Tibial nerve (tissue), 4 donors: ENCODE results near the gene SVIL. TPM values are rescaled to one million over a fixed set of nuclear protein-coding genes. Genes with fewer than 3 reads are reported as not detected.
"Not testable (repeated sequence)": the region's sequence is repeated elsewhere in the genome, so short reads cannot be mapped to it uniquely, and the experiment has no call there.

Experiments used
- DNase-seq, 2 donors: peaks; one replicate each; pipeline ENCODE4 v3.0.0-alpha.2; 2019; ENCODE audit warnings: low spot score in 2 of 2
- H3K27ac ChIP-seq, 4 donors: fragments of 200-600 bp; sonication (generic) in 3 of 4; one replicate each; pipeline ENCODE4 v1.5.1; 2017 to 2019; ENCODE audit warnings: mild to moderate bottlenecking in 1 of 4
- H3K27me3 ChIP-seq, 2 donors: fragments of 200-600 bp; sonication (generic) in 1 of 2; one replicate each; pipeline versions ENCODE4 v1.5.1 to v1.6.0; 2017 to 2019
- H3K36me3 ChIP-seq, 3 donors: fragments of 200-600 bp; sonication (generic); one replicate each; pipeline ENCODE4 v1.5.1; 2018 to 2019
- H3K4me1 ChIP-seq, 4 donors: fragments of 200-600 bp; sonication (generic) in 3 of 4; one replicate each; pipeline ENCODE4 v1.5.1; 2017 to 2019
- H3K4me3 ChIP-seq, 4 donors: fragments of 200-600 bp; sonication (generic) in 3 of 4; one replicate each; pipeline ENCODE4 v1.5.1; 2017 to 2019; ENCODE audit warnings: mild to moderate bottlenecking in 1 of 4, moderate library complexity in 1 of 4
- H3K9me3 ChIP-seq, 4 donors: fragments of 200-600 bp; sonication (generic) in 3 of 4; one replicate each; pipeline ENCODE4 v1.5.1; 2017 to 2019
- CTCF ChIP-seq, 5 experiments: fragments of 200-600 bp in 3 of 5; fragments of 450-650 bp in 2 of 5; sonication (generic) in 3 of 5; IDR thresholded peaks; one replicate each; pipeline ENCODE4 v1.5.1; 2016 to 2019; ENCODE audit warnings: antibody characterized with exemption in 5 of 5, mild to moderate bottlenecking in 3 of 5, moderate library complexity in 2 of 5
- EP300 ChIP-seq, 2 donors: sonication (generic); formaldehyde crosslinking; IDR thresholded peaks; one replicate each; pipeline ENCODE4 v1.6.1; 2017; ENCODE audit warnings: antibody characterized with exemption in 2 of 2, mild to moderate bottlenecking in 1 of 2
- POLR2A ChIP-seq, 2 donors: fragments of 450-650 bp; IDR thresholded peaks; one replicate each; pipeline ENCODE4 v1.6.1; 2017; ENCODE audit warnings: antibody characterized with exemption in 2 of 2, mild to moderate bottlenecking in 2 of 2, moderate library complexity in 2 of 2
- WGBS, 2 donors: methylation state at CpG; one replicate each; pipeline ENCODE4 v1.1.5; 2018; 5-methylcytosine and 5-hydroxymethylcytosine counted together
- total RNA-seq, 4 donors: library from RNA; depleted of rRNA; stranded (reverse); fragments of >200 nt; gene quantifications; one replicate each; pipeline ENCODE4 v1.1.0, GENCODE V29; 2016

SVIL gene
- total RNA-seq, 4 donors from 2014 or later: 23.6 to 32.0 (median 26.0) TPM

GRCh38 chr10:29515104-29515503 is 119.7 kb downstream of the SVIL start:
- H3K9me3 ChIP-seq, H3K36me3 ChIP-seq, DNase-seq, H3K4me3 ChIP-seq, H3K27me3 ChIP-seq, H3K27ac ChIP-seq, H3K4me1 ChIP-seq: not testable (repeated sequence)
- 38 to 61% methylated on average over 4 of the region's 4 CpGs for WGBS, 2 donors

DNA sequence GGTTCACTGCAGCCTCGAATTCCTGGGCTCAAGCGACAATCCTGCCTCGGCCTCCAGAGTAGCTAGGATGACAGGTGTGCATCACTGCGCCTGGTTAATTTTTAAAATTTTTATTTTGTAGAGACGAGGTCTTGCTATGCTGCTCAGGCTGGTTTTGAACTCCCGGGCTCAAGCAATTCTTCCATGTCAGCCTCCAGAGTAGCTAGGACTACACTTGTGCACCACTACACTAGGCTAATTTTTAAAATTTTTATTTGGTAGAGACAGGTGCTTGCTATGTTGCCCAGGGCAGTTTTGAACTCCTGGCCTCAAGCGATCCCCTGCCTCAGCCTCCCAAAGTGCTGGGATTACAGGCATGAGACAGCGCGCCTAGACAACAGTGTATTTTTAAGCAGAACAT is 120.5 kb downstream of the SVIL start:
- Histone ChIP-seq H3K4me3 (no peak overlapping the region), H3K4me1 (no peaks in the 10 kb centered on the region), H3K27me3 (no peaks in the 10 kb centered on the region), H3K27ac (no peak overlapping the region), H3K36me3 (peaks cover 0 to 6% (median 0%) of the 10 kb centered on the region in 3 donors), H3K9me3 (no peaks in the 10 kb centered on the region)
- TF ChIP-seq EP300 (IDR thresholded peaks at IDR 0.05): no peak
- no peak for TF ChIP-seq POLR2A (IDR thresholded peaks at IDR 0.05)
- no peak for TF ChIP-seq CTCF (IDR thresholded peaks at IDR 0.05)
- WGBS, 2 donors: 86 to 91% methylated on average over 9 of the region's 9 CpGs
- DNase-seq: no peak

DNA sequence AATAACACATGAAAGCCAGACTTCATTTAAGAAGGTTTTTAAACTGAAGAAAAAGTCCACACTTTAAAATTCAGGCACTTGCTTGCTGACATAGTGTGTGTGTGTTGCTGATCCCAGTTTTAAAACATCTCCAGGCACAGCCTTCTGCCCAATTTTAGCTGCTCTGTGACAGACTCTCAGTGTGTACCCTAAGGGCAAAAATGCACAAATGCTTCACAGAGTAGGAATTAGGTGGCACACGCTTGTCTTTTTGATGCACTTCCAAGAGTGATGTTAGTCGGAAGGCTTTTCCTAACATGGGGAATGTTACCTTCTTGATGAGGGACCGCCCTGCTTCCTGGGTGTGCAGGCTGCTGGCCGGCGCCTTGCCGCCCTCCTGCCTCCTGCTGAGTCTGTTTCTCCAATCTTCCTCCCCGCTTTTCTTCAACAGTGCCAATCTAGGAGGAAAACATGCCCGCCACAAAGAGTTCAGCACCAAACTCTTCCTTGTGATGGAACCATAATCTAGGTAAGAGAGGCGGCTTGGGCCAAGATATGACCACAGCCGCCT is 122.3 kb downstream of the SVIL start:
- WGBS, 2 donors: 96 to 97% methylated on average over 10 of the region's 10 CpGs

DNA sequence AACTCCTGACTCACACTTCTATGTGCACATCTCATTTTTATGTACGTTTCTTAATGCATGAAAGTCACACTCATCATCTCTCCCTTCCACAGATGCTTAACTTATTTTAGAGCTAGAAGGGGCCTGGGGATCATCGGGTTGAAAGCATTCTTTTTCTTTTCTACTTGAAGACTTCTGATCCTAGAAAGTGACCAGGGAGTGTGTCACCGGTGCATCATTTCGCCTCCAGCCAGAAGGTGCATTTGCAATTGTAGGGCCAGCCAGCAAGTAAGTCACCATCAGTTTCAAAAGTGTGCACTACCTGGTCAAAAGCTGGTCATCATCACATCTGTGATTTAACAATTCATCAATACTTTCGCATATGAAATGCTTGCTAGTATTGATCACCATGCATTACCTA is 123.0 kb downstream of the SVIL start:
- H3K4me1 ChIP-seq, H3K9me3 ChIP-seq, H3K36me3 ChIP-seq, H3K4me3 ChIP-seq, H3K27me3 ChIP-seq, H3K27ac ChIP-seq, DNase-seq: not testable (repeated sequence)
- 82 to 88% methylated on average over 5 of the region's 5 CpGs for WGBS, 2 donors

More for the DNA sequence above, 122.3 kb downstream of the SVIL start:
- no peak overlapping the region for H3K27ac ChIP-seq
- TF ChIP-seq POLR2A (IDR thresholded peaks at IDR 0.05) (no peak), CTCF (IDR thresholded peaks at IDR 0.05) (no peak)
- DNase-seq: no peak
- peaks cover 0 to 6% (median 0%) of the 10 kb centered on the region in 3 donors for H3K36me3 ChIP-seq
- no peak overlapping the region for H3K4me3 ChIP-seq
- no peaks in the 10 kb centered on the region for H3K9me3 ChIP-seq
- H3K4me1 ChIP-seq: no peaks in the 10 kb centered on the region
- H3K27me3 ChIP-seq: no peaks in the 10 kb centered on the region

DNA sequence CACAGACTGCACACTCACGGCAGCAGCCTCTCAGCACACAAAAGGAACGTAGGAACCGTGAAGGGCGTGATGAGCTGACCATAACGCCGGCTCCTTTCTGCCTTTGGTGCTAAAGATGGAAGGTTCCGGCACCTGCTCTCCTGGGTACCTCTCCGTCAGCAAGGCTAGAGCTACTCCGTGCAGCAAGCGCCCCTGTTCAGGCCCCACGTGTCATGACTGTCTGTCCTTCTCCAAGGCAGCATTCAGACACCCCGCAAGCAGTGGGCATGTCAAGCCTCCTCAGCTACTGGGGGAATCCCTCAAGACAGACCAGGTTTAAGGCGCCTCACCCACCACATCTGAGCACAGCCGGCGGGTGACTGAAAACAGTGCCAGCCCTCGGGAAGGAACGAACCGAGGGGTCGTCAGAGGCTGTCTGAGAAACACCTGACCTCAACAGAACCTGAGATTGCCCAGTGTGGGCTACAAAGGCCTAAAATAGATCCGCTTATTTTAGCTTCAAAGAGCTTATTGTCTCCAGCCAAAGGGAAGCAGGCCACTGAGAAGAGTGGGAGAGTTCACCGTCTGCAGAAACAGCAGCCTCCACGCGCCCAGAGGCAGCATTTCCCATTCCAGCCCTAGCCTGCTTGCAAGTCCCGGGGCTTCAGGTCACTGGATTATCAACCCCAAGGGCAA is 124.2 kb downstream of the SVIL start:
- 89 to 90% methylated on average over 4 to 12 of the region's 24 CpGs for WGBS, 2 donors
- DNase-seq, H3K4me3 ChIP-seq, H3K36me3 ChIP-seq, H3K9me3 ChIP-seq, H3K27me3 ChIP-seq, H3K4me1 ChIP-seq, H3K27ac ChIP-seq: not testable (repeated sequence)

DNA sequence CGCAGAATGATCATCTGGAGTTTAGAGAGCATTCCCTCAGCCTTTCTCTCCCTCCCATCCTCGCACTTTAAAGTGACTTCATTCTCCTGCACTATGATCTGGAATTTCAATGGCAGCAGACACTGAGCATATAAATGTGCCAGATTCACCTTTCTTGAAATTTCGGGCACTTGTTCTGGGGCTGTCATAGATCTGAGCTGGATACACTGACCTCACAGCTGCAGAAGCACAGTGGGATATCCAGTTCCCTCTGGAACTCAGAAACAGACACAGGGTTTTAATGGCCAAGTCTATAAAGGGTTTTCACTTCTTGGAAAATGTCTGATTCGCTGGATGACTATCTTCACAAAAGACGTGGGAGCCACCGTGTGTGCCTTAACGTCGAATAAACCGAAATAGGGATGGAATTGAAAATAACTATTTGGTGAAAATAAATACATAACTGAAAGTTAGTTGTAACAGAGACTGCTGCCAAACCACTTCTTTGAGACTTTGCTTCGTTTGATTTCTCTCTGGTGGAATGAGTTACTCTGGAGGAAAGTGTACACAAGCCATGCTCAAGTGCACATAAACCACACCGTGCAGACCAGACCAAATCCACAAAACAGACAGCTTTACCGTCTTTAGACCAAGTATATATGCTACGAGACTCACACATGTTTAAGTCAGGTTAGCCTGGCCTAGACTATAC is 126.1 kb downstream of the SVIL start:
- H3K4me1 ChIP-seq: no peaks in the 10 kb centered on the region
- DNase-seq: no peak
- WGBS, 2 donors: 81 to 82% methylated on average over 13 of the region's 13 CpGs
- no peaks in the 10 kb centered on the region for H3K9me3 ChIP-seq
- peaks cover 0 to 6% (median 0%) of the 10 kb centered on the region in 3 donors for H3K36me3 ChIP-seq
- no peak overlapping the region for H3K27ac ChIP-seq
- no peaks in the 10 kb centered on the region for H3K27me3 ChIP-seq
- no peak for TF ChIP-seq CTCF (IDR thresholded peaks at IDR 0.05)
- no peak for TF ChIP-seq EP300 (IDR thresholded peaks at IDR 0.05)
- TF ChIP-seq POLR2A (IDR thresholded peaks at IDR 0.05): no peak
- H3K4me3 ChIP-seq: no peak overlapping the region

DNA sequence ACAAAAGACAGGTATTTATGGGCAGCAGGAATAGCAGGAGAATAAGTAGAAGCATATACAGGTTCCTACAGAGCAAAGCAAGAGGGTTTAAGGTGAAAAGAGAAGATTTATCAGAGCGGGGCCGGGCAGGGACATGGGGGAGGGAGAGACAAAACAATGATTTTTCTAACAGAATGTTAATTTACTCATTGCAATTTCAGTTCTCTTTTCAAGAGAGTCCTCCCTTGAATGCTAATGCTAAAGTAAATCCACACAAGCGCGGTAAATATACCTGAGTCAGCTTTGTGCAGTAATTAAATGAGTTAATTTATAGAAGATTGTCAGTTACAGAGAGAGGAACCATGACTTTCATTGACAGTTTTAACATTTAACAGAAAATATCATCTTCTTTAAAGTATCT is 127.0 kb downstream of the SVIL start:
- H3K4me1 ChIP-seq, H3K9me3 ChIP-seq, H3K27ac ChIP-seq, DNase-seq, H3K4me3 ChIP-seq, H3K27me3 ChIP-seq, H3K36me3 ChIP-seq: not testable (repeated sequence)
- WGBS, 2 donors: 71 to 81% methylated on average over 4 of the region's 4 CpGs

DNA sequence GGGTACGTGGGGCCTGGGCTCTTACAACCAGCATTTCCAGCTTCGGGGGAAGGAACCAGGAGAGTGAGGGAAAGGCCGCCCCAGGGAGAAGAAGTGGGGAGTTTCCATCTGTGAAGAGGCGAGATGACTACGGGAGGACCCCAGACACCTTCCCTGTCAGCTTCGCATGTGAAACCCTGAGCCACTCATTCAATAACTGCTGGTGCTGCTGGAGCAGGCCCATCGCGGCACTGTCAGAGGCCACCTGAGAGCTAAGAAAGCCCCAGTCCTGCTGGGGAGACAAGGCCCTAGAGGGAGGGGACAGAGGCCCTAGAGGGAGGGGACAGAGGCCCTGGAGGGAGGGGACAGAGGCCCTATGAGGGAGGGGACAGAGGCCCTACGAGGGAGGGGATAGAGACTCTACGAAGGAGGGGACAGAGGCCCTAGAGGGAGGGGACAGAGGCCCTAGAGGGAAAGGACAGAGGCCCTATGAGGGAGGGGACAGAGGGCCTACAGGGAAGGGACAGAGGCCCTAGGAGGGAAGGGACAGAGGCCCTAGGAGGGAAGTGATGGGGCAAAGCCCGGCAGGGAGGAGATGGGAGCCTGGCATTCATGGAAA is 128.3 kb downstream of the SVIL start:
- H3K9me3 ChIP-seq, DNase-seq, H3K27me3 ChIP-seq, H3K4me3 ChIP-seq, H3K36me3 ChIP-seq, H3K4me1 ChIP-seq, H3K27ac ChIP-seq: not testable (repeated sequence)
- WGBS, 2 donors: 79 to 88% methylated on average over 11 of the region's 11 CpGs
